Measurements from ENCODE around the gene SCN2B. TPM values are rescaled to one million over a fixed set of nuclear protein-coding genes. Genes with fewer than 3 reads are reported as not detected.

Gene SCN2B
- total and polyA plus RNA-seq, 2 of the 13 experiments (the other 11 are each of a cell fraction or from before 2014, with no cell fraction given), result 0.01 to 0.02 TPM

DNA sequence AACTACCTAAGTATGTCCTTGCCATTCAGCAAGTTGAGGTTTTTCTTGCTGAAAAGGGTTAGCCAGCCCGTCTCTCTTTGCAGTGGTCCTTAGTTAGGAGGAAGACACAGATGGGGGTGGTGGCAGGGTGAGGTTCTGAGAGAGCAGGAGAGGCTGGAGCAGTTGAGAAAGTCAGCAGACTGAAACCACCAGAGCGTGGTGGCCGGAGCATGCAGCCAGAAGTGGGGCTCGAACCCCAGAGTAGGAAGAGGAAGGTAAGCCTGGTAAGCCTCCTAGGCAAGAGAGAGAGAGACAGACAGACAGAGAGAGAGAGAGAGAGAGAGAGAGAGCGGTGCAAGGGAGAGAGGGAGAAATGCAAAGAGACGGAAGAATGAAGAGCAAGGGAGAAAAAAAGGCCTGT is 14.7 kb downstream of the SCN2B start (continued):
- TF ChIP-seq, protein P1, sequence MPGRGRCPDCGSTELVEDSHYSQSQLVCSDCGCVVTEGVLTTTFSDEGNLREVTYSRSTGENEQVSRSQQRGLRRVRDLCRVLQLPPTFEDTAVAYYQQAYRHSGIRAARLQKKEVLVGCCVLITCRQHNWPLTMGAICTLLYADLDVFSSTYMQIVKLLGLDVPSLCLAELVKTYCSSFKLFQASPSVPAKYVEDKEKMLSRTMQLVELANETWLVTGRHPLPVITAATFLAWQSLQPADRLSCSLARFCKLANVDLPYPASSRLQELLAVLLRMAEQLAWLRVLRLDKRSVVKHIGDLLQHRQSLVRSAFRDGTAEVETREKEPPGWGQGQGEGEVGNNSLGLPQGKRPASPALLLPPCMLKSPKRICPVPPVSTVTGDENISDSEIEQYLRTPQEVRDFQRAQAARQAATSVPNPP (CRISPR knock-in tag; IDR thresholded peaks at IDR 0.05), result no peak

DNA sequence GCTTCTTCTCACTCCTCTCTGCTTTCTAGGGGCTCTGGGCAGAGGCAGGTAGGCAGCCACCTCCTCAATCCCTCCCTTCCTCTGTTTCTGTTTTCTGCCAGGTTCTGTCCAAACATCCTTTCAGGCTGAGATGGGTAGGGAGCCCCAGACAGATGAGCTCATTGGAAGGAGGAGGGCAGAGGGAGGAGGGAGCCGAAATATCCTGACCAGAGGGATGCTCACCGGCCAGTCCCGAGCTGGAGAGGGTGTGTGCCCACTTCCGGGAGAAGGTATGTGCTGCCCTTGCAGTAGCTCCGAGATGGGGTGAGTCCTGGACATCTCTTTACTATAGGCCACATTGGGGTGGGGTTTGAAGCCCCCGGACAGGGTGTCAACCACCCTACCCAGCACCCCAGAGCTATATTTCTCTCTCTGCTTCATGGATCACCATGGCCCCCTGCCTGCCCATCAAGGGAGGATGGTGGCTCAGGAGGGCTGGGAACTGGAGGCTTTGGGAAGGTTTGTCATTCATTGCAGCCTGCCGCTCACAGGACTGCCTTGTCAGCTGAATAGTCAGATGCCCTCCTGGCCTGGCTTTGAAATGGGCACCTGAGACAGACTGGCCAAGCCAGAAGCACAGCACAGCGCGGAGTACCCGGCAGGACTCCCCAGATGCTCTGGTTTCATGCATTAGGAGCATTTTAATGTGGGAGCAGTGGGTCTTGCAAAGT is 19.1 kb downstream of the SCN2B start:
- ChIA-PET POLR2A (no interaction called here), CTCF (ENCODE audit: low intra/inter-chr PET ratio, low total read pairs) (no interaction called here)
- Histone ChIP-seq H2AFZ (ENCODE audit: low read length) (no peak overlapping the region), H3K4me2 (ENCODE audit: low read depth, low read length) (no peak overlapping the region; the same call in 1 of the 2 replicates), H3K27ac (ENCODE audit: extremely low read length, insufficient read depth, low read length) (no peak overlapping the region), H3K9ac (ENCODE audit: insufficient read depth, low read depth, low read length) (no peak overlapping the region), H3K4me3 (replicated peaks in 1 of 3; ENCODE audit: insufficient read depth in 1 of 3, low read depth in 2 of 3, low read length in 3 of 3) (no peak overlapping the region), H3K27me3 (ENCODE audit: control insufficient read depth in 1 of 2, insufficient read depth in 2 of 2, low read length in 2 of 2) (peaks cover 24 to 95% of the 10 kb centered on the region in 2 experiments), H3K9me3 (ENCODE audit: low read length) (no peaks in the 10 kb centered on the region), H3K79me2 (ENCODE audit: insufficient read depth, low read length) (no peaks in the 10 kb centered on the region), H3K4me1 (ENCODE audit: insufficient read depth, low read length) (peaks cover 26% of the 10 kb centered on the region), H4K20me1 (ENCODE audit: insufficient read depth, low read length) (no peaks in the 10 kb centered on the region), H3K36me3 (replicated peaks in 1 of 2; ENCODE audit: control insufficient read depth in 1 of 2, insufficient read depth in 2 of 2, low read length in 2 of 2) (no peaks in the 10 kb centered on the region)
- TF ChIP-seq NR2F6 (IDR thresholded peaks at IDR 0.05), result no peak
- TF ChIP-seq NR2F6 (CRISPR knock-in tag; IDR thresholded peaks at IDR 0.05), result no peak
- no peak for TF ChIP-seq REXO4 (CRISPR knock-in tag; IDR thresholded peaks at IDR 0.05; ENCODE audit: borderline replicate concordance)
- TF ChIP-seq ZNF253 (CRISPR knock-in tag; IDR thresholded peaks at IDR 0.05; ENCODE audit: borderline replicate concordance), result no peak
- no peak for TF ChIP-seq MBD4 (IDR thresholded peaks at IDR 0.05; ENCODE audit: borderline replicate concordance, low read length)
- TF ChIP-seq, protein P2, sequence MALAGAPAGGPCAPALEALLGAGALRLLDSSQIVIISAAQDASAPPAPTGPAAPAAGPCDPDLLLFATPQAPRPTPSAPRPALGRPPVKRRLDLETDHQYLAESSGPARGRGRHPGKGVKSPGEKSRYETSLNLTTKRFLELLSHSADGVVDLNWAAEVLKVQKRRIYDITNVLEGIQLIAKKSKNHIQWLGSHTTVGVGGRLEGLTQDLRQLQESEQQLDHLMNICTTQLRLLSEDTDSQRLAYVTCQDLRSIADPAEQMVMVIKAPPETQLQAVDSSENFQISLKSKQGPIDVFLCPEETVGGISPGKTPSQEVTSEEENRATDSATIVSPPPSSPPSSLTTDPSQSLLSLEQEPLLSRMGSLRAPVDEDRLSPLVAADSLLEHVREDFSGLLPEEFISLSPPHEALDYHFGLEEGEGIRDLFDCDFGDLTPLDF (CRISPR knock-in tag; IDR thresholded peaks at IDR 0.05), result no peak
- peak in 1 of 2 experiments; percentile 34; a peak in 1 of 4 replicates for TF ChIP-seq MAFK (conservative IDR thresholded peaks at IDR 0.05 in 1 of 2, IDR thresholded peaks at IDR 0.05 in 1 of 2; ENCODE audit: low read length in 2 of 2)
- TF ChIP-seq ZNF263 (CRISPR knock-in tag; IDR thresholded peaks at IDR 0.05), result peak; percentile 34; the same call in 1 of the 2 replicates
- intact Hi-C loops (cut with micrococcal nuclease; ENCODE audit: unreplicated experiment) (no loop called here), in situ Hi-C loops (cut with HindIII; ENCODE audit: extremely low pct_ligation_motif_present, low pct_unique_long_range_greater_than_20kb) (no loop called here)
- ATAC-seq, result no peak
- WGBS (ENCODE audit: low lambda C conversion rate), result 43% methylated on average over 8 of the region's 10 CpGs
- BruUV-seq (replicated peaks), result no TSS peak
- FAIRE-seq, result no peak
- DNase-seq (ENCODE audit: low spot score), result no peak
